Thyroid gland (tissue), 4 donors: ENCODE data around the gene ATP2A3. TPM values are rescaled to one million over a fixed set of nuclear protein-coding genes. Genes with fewer than 3 reads are reported as not detected.

Source experiments
- DNase-seq, 2 donors: peaks; one replicate each; pipeline ENCODE4 v3.0.0-alpha.2; 2019
- H3K27ac ChIP-seq, 3 donors: fragments of 200-600 bp; sonication (generic); 1 replicate in 2 of 3; 2 replicates in 1 of 3; pipeline ENCODE4 v1.5.1; 2016 to 2019; ENCODE audit warnings: mild to moderate bottlenecking in 1 of 3, moderate library complexity in 1 of 3
- H3K27me3 ChIP-seq: fragments of 200-600 bp; sonication (generic); one replicate; pipeline ENCODE4 v1.5.1; 2019
- H3K36me3 ChIP-seq, 2 donors: fragments of 200-600 bp; sonication (generic); one replicate each; pipeline ENCODE4 v1.5.1; 2016 to 2019
- H3K4me1 ChIP-seq, 2 donors: fragments of 200-600 bp; sonication (generic); one replicate each; pipeline ENCODE4 v1.5.1; 2017 to 2019
- H3K4me3 ChIP-seq, 3 donors: fragments of 200-600 bp; sonication (generic); replicated peaks in 1 of 3; 1 replicate in 2 of 3; 2 replicates in 1 of 3; pipeline ENCODE4 v1.5.1; 2016; ENCODE audit warnings: mild to moderate bottlenecking in 1 of 3
- H3K9me3 ChIP-seq: fragments of 200-600 bp; sonication (generic); one replicate; pipeline ENCODE4 v1.5.1; 2017
- CTCF ChIP-seq, 6 experiments: fragments of 200-600 bp in 3 of 6; fragments of 450-650 bp in 3 of 6; sonication (generic) in 3 of 6; IDR thresholded peaks; one replicate each; pipeline ENCODE4 v1.5.1; 2016 to 2019; ENCODE audit warnings: antibody characterized with exemption in 6 of 6, mild to moderate bottlenecking in 2 of 6, inconsistent platforms in 1 of 6, moderate library complexity in 1 of 6
- POLR2A ChIP-seq, 2 donors: fragments of 450-650 bp; IDR thresholded peaks; one replicate each; pipeline ENCODE4 v1.6.1; 2017; ENCODE audit warnings: antibody characterized with exemption in 2 of 2, mild to moderate bottlenecking in 2 of 2, moderate library complexity in 1 of 2
- WGBS, 2 donors: methylation state at CpG; one replicate each; pipeline ENCODE4 v1.1.5; 2017; 5-methylcytosine and 5-hydroxymethylcytosine counted together
- intact Hi-C: fragments of 100-400 bp; cut with DNase I; formaldehyde crosslinking; loops from one replicate; pipeline ENCODE4 v1.15.1; 2023
- total RNA-seq, 4 donors: library from RNA; depleted of rRNA; stranded (reverse); fragments of >200 nt; gene quantifications; one replicate each; pipeline ENCODE4 v1.2.3, GENCODE V29; 2016

Gene ATP2A3
- total RNA-seq, 4 donors from 2014 or later = 6.9 to 18.6 (median 9.1) TPM

GRCh38 chr17:3909257-3909656, 55.0 kb downstream of the ATP2A3 start:
- no peaks in the 10 kb centered on the region for H3K4me1 ChIP-seq
- H3K27me3 ChIP-seq = no peaks in the 10 kb centered on the region
- H3K9me3 ChIP-seq = no peaks in the 10 kb centered on the region
- intact Hi-C loops = no loop called here
- no peak overlapping the region for H3K4me3 ChIP-seq
- TF ChIP-seq POLR2A (IDR thresholded peaks at IDR 0.05) (no peak), CTCF (IDR thresholded peaks at IDR 0.05) (no peak)
- no peak overlapping the region for H3K27ac ChIP-seq
- no peaks in the 10 kb centered on the region for H3K36me3 ChIP-seq
- no peak for DNase-seq
- WGBS, 2 donors = 97 to 98% methylated on average over 12 of the region's 12 CpGs

DNA sequence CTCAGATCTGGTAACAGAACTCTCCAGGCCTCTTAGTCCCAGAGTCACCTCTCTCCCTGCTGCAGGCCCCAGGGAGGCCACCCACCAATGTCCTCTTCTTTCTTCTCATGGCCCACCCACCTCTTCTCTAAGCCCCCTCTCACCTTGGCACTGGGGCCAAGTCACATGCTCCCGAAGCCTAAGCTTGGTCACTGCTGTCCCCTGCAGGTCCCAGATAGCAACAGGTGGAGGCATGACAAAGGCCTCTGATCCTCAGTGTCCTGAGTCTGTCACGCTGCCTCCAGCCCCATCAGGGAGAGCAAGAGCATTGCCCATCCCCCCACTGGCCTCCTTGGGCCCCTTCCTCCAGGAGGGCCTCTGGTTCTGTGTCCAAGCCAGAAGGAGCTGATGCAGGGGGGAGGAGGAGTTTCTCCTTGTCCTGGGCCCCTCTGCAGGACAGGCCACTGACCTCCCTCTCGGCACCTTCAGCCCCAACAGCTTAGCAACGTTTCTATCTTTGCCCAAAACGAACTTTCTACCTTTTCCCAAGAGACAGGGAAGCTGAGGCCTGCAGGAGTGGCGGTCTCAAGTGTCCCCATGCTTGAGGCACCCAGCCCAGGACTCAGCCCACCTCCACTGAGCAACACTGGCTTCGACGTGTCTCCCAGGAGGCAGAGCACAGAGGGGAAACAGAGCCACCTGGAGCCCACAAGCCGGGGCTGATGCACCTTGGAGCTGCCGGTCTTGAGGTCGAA, 56.6 kb downstream of the ATP2A3 start:
- WGBS, 2 donors = 81 to 82% methylated on average over 11 of the region's 11 CpGs
- no peaks in the 10 kb centered on the region for H3K4me1 ChIP-seq
- no peaks in the 10 kb centered on the region for H3K9me3 ChIP-seq
- H3K27me3 ChIP-seq = no peaks in the 10 kb centered on the region
- intact Hi-C loops = no loop called here
- H3K27ac ChIP-seq = no peak overlapping the region
- TF ChIP-seq CTCF (IDR thresholded peaks at IDR 0.05) (peak in 4 of 6 experiments; percentile 26 to 49 (median 32)), POLR2A (IDR thresholded peaks at IDR 0.05) (no peak)
- no peak for DNase-seq
- H3K4me3 ChIP-seq = no peak overlapping the region
- no peaks in the 10 kb centered on the region for H3K36me3 ChIP-seq

DNA sequence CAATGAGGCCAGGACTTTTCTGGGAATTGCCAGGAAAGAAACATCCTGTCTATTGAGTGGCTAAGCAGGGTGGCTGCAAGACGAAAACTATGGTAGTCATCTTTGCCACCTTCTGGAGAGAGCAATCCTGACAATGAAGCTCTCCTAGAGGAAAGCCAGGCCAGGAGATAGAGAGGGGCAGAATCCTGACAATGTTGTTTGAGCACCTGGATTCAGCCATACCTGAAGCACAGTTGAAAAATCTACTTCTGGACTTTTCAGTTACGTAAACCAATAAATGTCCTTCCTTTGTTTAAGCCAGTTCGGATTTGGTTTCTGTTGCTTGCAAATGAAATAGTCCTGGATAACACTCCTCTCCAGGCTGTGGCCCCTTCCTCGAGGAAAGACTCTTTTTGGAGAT, 57.4 kb downstream of the ATP2A3 start:
- no peaks in the 10 kb centered on the region for H3K4me1 ChIP-seq
- TF ChIP-seq CTCF (IDR thresholded peaks at IDR 0.05) (no peak), POLR2A (IDR thresholded peaks at IDR 0.05) (no peak)
- no peak overlapping the region for H3K27ac ChIP-seq
- H3K27me3 ChIP-seq = no peaks in the 10 kb centered on the region
- intact Hi-C loops = no loop called here
- H3K9me3 ChIP-seq = no peaks in the 10 kb centered on the region
- H3K4me3 ChIP-seq = no peak overlapping the region
- H3K36me3 ChIP-seq = no peaks in the 10 kb centered on the region
- no peak for DNase-seq
- WGBS, 2 donors = 91 to 96% methylated on average over 4 of the region's 4 CpGs

- intact Hi-C loops = no loop called here
- TF ChIP-seq CTCF (IDR thresholded peaks at IDR 0.05) = no peak
- TF ChIP-seq POLR2A (IDR thresholded peaks at IDR 0.05) = no peak
- no peak overlapping the region for H3K27ac ChIP-seq
- H3K36me3 ChIP-seq = no peaks in the 10 kb centered on the region
- no peak overlapping the region for H3K4me3 ChIP-seq
- WGBS, 2 donors = 80 to 89% methylated on average over 5 of the region's 11 CpGs
- no peaks in the 10 kb centered on the region for H3K4me1 ChIP-seq
- H3K9me3 ChIP-seq = no peaks in the 10 kb centered on the region
- no peaks in the 10 kb centered on the region for H3K27me3 ChIP-seq
- no peak for DNase-seq
These were observed 59.2 kb downstream of the ATP2A3 start for GRCh38 chr17:3905017-3905520.

DNA sequence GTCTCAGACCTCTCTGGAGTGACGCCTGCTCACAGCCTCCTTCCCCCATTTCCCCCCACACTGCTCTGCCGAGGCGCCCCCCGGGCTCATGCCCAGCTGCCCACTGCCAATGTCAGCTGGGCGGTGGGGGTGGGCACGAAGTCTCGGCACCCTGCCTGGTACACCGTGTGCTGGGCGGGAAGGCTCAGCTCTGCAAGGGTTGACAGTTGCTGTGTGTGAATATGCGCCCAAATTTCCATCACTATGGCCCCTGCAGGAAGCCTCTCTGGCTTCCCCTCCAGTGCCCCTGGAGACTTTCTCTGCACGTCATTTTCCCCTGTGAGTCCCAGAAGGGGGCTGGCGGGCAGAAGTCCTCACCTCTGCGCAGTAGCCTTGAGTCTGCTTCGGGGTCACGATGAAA, 59.7 kb downstream of the ATP2A3 start:
- no peak for DNase-seq
- intact Hi-C loops = no loop called here
- Histone ChIP-seq H3K27ac (no peak overlapping the region), H3K36me3 (no peaks in the 10 kb centered on the region), H3K4me1 (no peaks in the 10 kb centered on the region), H3K4me3 (no peak overlapping the region), H3K9me3 (no peaks in the 10 kb centered on the region), H3K27me3 (no peaks in the 10 kb centered on the region)
- WGBS, 2 donors = 83 to 87% methylated on average over 9 to 12 of the region's 15 CpGs
- TF ChIP-seq CTCF (IDR thresholded peaks at IDR 0.05) (no peak), POLR2A (IDR thresholded peaks at IDR 0.05) (no peak)
